GM12878 (cell line): ENCODE data around the gene TNFRSF1B. TPM values are rescaled to one million over a fixed set of nuclear protein-coding genes. Genes with fewer than 3 reads are reported as not detected.
A peak's percentile ranks its signal among the peaks of the same experiment; 100 is the strongest.

ENCODE experiments used
- ATAC-seq: fragments of 200-7000 bp; cut with Tn5 transposase; 3 replicates; pipeline ENCODE4 v1.9.1; 2020; ENCODE audit warnings: mild to moderate bottlenecking, moderate library complexity
- BruUV-seq: library from RNA; stranded (reverse); fragments of 400-500 nt; replicated peaks from 2 replicates; lab custom pipeline; 2021; lab: Mats Ljungman, UMichigan
- CTCF ChIA-PET: fragments of 300-600 bp; sonication (Branson Sonifier 250); formaldehyde crosslinking; extraction: SDS; loops from one replicate; lab custom pipeline; 2021; ENCODE audit warnings: inconsistent platforms; lab: Yijun Ruan, JAX
- POLR2A ChIA-PET: fragments of 350-600 bp; formaldehyde crosslinking; extraction: SDS; loops from one replicate; lab custom pipeline; 2021; ENCODE audit warnings: inconsistent platforms; lab: Charles Lee
- RAD21 ChIA-PET: fragments of 300-600 bp; sonication (Branson Sonifier 250); formaldehyde crosslinking; loops from one replicate; lab custom pipeline; 2023; ENCODE audit warnings: antibody characterized with exemption; ENCODE audit not compliant: unreplicated experiment; lab: Charles Lee
- SMC1A ChIA-PET: fragments of 300-600 bp; sonication (Branson Sonifier 250); formaldehyde crosslinking; loops from one replicate; lab custom pipeline; 2023; ENCODE audit not compliant: unreplicated experiment, uncharacterized antibody; lab: Charles Lee
- DNase-seq: peaks from one replicate; pipeline ENCODE4 v3.0.0-alpha.2; 2011; ENCODE audit warnings: low read depth, low spot score
- FAIRE-seq: peaks from 3 replicates; lab custom pipeline; 2011; peaks lifted over from hg19 to GRCh38; lab: Jason Lieb, UNC
- H2AFZ ChIP-seq: 2 replicates; pipeline ENCODE4 v1.6.0; 2011; ENCODE audit warnings: low read depth, low read length, control low read depth; ENCODE audit not compliant: control insufficient read depth
- H3K27ac ChIP-seq: 2 replicates; pipeline ENCODE4 v1.5.1; 2011; ENCODE audit warnings: control low read depth; ENCODE audit not compliant: control insufficient read depth, insufficient read depth
- H3K27me3 ChIP-seq, 2 experiments: replicated peaks in 1 of 2; 2 replicates each; pipeline versions ENCODE4 v1.6.0 to v1.6.1; 2011; ENCODE audit warnings: low read length in 1 of 2; ENCODE audit not compliant: control insufficient read depth in 2 of 2, insufficient read depth in 2 of 2
- H3K36me3 ChIP-seq, 2 experiments: 2 replicates each; pipeline ENCODE4 v1.5.1; 2011; ENCODE audit warnings: low read length in 1 of 2; ENCODE audit not compliant: control insufficient read depth in 2 of 2, insufficient read depth in 2 of 2
- H3K4me1 ChIP-seq: 2 replicates; pipeline ENCODE4 v1.6.1; 2011; ENCODE audit warnings: mild to moderate bottlenecking, low read length, moderate library complexity, mixed read lengths; ENCODE audit not compliant: control insufficient read depth, insufficient read depth
- H3K4me2 ChIP-seq: 2 replicates; pipeline ENCODE4 v1.6.0; 2011; ENCODE audit warnings: control low read depth; ENCODE audit not compliant: control insufficient read depth, insufficient read depth
- H3K4me3 ChIP-seq: fragments of 200-600 bp; sonication (generic); 2 replicates; pipeline ENCODE4 v1.5.1; 2016
- H3K79me2 ChIP-seq: 2 replicates; pipeline ENCODE4 v1.6.0; 2011; ENCODE audit warnings: low read length; ENCODE audit not compliant: control insufficient read depth, insufficient read depth
- H3K9ac ChIP-seq: 2 replicates; pipeline ENCODE4 v1.8.0; 2011; ENCODE audit warnings: low read length, control low read depth, mixed read lengths; ENCODE audit not compliant: control insufficient read depth, insufficient read depth
- H3K9me3 ChIP-seq: replicated peaks from 3 replicates; pipeline ENCODE4 v1.5.1; 2011; ENCODE audit warnings: mild to moderate bottlenecking, low read length; ENCODE audit not compliant: control insufficient read depth, insufficient read depth
- H4K20me1 ChIP-seq: 2 replicates; pipeline ENCODE4 v1.6.0; 2011; ENCODE audit not compliant: control insufficient read depth, insufficient read depth
- BHLHE40 ChIP-seq, 2 experiments: fragments of 450-650 bp in 1 of 2; IDR thresholded peaks; 2 replicates each; pipeline ENCODE4 v1.6.1; 2011 to 2017; ENCODE audit warnings: low read depth in 2 of 2, borderline replicate concordance in 1 of 2, improper control_type of control experiment in 1 of 2, low read length in 1 of 2, mild to moderate bottlenecking in 1 of 2
- CREB1 ChIP-seq: IDR thresholded peaks from 2 replicates; pipeline ENCODE4 v1.6.1; 2012; ENCODE audit warnings: low read depth, mild to moderate bottlenecking, inconsistent platforms
- ESRRA ChIP-seq: IDR thresholded peaks from 2 replicates; pipeline ENCODE4 v1.6.1; 2012; ENCODE audit warnings: mild to moderate bottlenecking, low read length, improper control_type of control experiment
- FOXM1 ChIP-seq: IDR thresholded peaks from 2 replicates; pipeline ENCODE4 v1.6.1; 2012; ENCODE audit warnings: low read depth, mild to moderate bottlenecking, inconsistent platforms, low read length, moderate library complexity
- HCFC1 ChIP-seq: fragments of 150-350 bp; IDR thresholded peaks from 2 replicates; pipeline ENCODE4 v1.6.1; 2014; ENCODE audit warnings: low read length
- HDAC2 ChIP-seq: fragments of 200-600 bp; sonication (generic); IDR thresholded peaks from 2 replicates; pipeline ENCODE4 v1.6.1; 2017
- IKZF1 ChIP-seq: fragments of 450-650 bp; conservative IDR thresholded peaks from 2 replicates; pipeline ENCODE4 v1.6.1; 2017; ENCODE audit warnings: antibody characterized with exemption, mild to moderate bottlenecking
- JUND ChIP-seq: IDR thresholded peaks from 2 replicates; pipeline ENCODE4 v1.6.1; 2012; ENCODE audit warnings: low read depth, mild to moderate bottlenecking, low read length, improper control_type of control experiment, moderate library complexity
- KAT2A ChIP-seq: conservative IDR thresholded peaks from 2 replicates; pipeline ENCODE4 v1.6.1; 2011; ENCODE audit warnings: low read depth, low read length; ENCODE audit not compliant: control insufficient read depth
- NFIC ChIP-seq: IDR thresholded peaks from 2 replicates; pipeline ENCODE4 v1.6.1; 2012; ENCODE audit warnings: low read depth, mild to moderate bottlenecking, inconsistent platforms, low read length, moderate library complexity
- RB1 ChIP-seq: fragments of 450-650 bp; formaldehyde crosslinking; IDR thresholded peaks from 2 replicates; pipeline ENCODE4 v1.6.1; 2017; ENCODE audit warnings: mild to moderate bottlenecking, borderline replicate concordance
- SIN3A ChIP-seq: IDR thresholded peaks from 2 replicates; pipeline ENCODE4 v1.6.1; 2012; ENCODE audit warnings: low read depth, low read length, improper control_type of control experiment
- SMC3 ChIP-seq: IDR thresholded peaks from 2 replicates; pipeline ENCODE4 v1.6.1; 2011; ENCODE audit warnings: low read length, improper control_type of control experiment, borderline replicate concordance
- SREBF1 ChIP-seq: IDR thresholded peaks from 2 replicates; pipeline ENCODE4 v1.6.1; 2012; ENCODE audit warnings: mild to moderate bottlenecking, low read length
- TCF3 ChIP-seq: IDR thresholded peaks from 2 replicates; pipeline ENCODE4 v1.6.1; 2012; ENCODE audit warnings: low read depth, mild to moderate bottlenecking, low read length, borderline replicate concordance; ENCODE audit not compliant: insufficient read depth
- WGBS: methylation state at CpG from one replicate; pipeline ENCODE4 v1.1.6; 2016; ENCODE audit warnings: low lambda C conversion rate; ENCODE audit not compliant: insufficient replicate concordance, insufficient coverage; ENCODE audit errors: missing lambda C conversion rate; 5-methylcytosine and 5-hydroxymethylcytosine counted together
- in situ Hi-C: fragments of 300-500 bp; cut with MboI; formaldehyde crosslinking; loops from 9 replicates; pipeline ENCODE4 v1.14.3; 2018; ENCODE audit warnings: mixed read lengths
- intact Hi-C: fragments of 100-400 bp; cut with micrococcal nuclease; formaldehyde crosslinking; loops from one replicate; pipeline ENCODE4 v1.14.2; 2022; ENCODE audit not compliant: unreplicated experiment
- polyA plus RNA-seq, 11 experiments: library from polyadenylated mRNA; depleted of rRNA in 4 of 11; unstranded in 6 of 11; stranded (reverse) in 5 of 11; fragments of >200 nt; fragmentation: Nextera tagmentation in 4 of 11; fragmentation: Illumina TruSeq in 1 of 11; extraction: Ambion mirVana in 4 of 11; extraction: Trizol in 1 of 11; gene quantifications; 1 replicate in 1 of 11; 2 replicates in 10 of 11; pipeline versions ENCODE4 v1.2.1 to v1.2.3, GENCODE V29; 2011 to 2016; ENCODE audit warnings: inconsistent platforms in 2 of 11, missing spikeins in 2 of 11, low read depth in 1 of 11
- total RNA-seq, 4 experiments: library from RNA; depleted of rRNA in 3 of 4; stranded (reverse); fragments of >200 nt in 3 of 4; fragmentation: Illumina TruSeq in 1 of 4; extraction: Trizol in 1 of 4; gene quantifications; 2 replicates each; pipeline versions ENCODE4 v1.2.1 to v1.2.3, GENCODE V29; 2013 to 2021
- TF ChIP-seq, protein P1 (sequence below): fragments of 450-650 bp; IDR thresholded peaks from 2 replicates; pipeline ENCODE4 v1.6.1; 2017; ENCODE audit warnings: borderline replicate concordance
- TF ChIP-seq, protein P2 (sequence below): fragments of 450-650 bp; IDR thresholded peaks from 2 replicates; pipeline ENCODE4 v1.6.1; 2016; ENCODE audit warnings: mild to moderate bottlenecking
- TF ChIP-seq, protein P3 (sequence below): fragments of 450-650 bp; IDR thresholded peaks from 2 replicates; pipeline ENCODE4 v1.6.1; 2016; ENCODE audit warnings: mild to moderate bottlenecking
- TF ChIP-seq, protein P4 (sequence below): fragments of 450-650 bp; IDR thresholded peaks from 2 replicates; pipeline ENCODE4 v1.6.1; 2017; ENCODE audit warnings: low read depth, mild to moderate bottlenecking, moderate library complexity

Gene TNFRSF1B
- total and polyA plus RNA-seq, 10 of the 15 experiments (the other 5 are each of a cell fraction or from before 2014, with no cell fraction given) = 10.1 to 87.2 (median 37.3) TPM

DNA sequence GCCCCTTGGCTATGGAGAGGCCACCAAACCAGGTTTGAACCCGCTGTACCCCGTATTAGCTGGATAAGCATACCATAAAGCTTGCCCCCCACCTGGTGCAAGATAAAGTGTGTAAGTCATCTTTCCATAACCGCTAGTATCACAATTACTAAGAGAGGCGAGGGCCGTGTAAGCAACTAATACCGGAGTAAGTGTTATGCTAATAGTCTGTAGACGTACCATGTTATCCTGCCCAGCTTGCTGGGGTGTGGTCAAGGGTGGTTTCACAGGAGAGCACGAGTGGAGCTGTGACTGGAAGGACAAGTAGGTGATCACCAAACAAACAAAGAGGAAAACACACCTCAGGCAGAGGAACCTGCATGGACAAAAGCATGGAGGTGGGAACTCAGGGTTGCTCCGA is 3.6 kb upstream of the TNFRSF1B start:
- in situ Hi-C loops = loop anchor here (25.0 kb wide), 1 partner anchor 1574 kb away; no protein-coding TSS in a partner anchor
- 4% methylated on average over 9 of the region's 9 CpGs for WGBS
- DNase-seq (no peak), FAIRE-seq (peak; percentile 59), ATAC-seq (peak; percentile 33)
- RAD21 ChIA-PET = interaction anchor here (0.9 to 5.1 kb wide), 4 partner anchors 15 to 93 kb away, joined by 3 to 118 read pairs (median 6); no protein-coding TSS in a partner anchor
- SMC1A ChIA-PET = interaction anchor here (0.9 to 20.8 kb wide), 6 partner anchors 9 to 38 kb away, joined by 3 to 347 read pairs (median 4); no protein-coding TSS in a partner anchor
- H3K9ac ChIP-seq = peak overlapping the region; percentile 32; the same call in 1 of the 2 replicates
- no peak overlapping the region for H3K4me3 ChIP-seq
- no peak overlapping the region for H2AFZ ChIP-seq
- H4K20me1 ChIP-seq = no peaks in the 10 kb centered on the region
- POLR2A ChIA-PET = interaction anchor here (0.8 to 5.2 kb wide), 6 partner anchors 9 to 103 kb away, joined by 3 to 166 read pairs (median 4); no protein-coding TSS in a partner anchor
- peak overlapping the region; percentile 28 for H3K4me2 ChIP-seq
- peaks cover 68% of the 10 kb centered on the region for H3K4me1 ChIP-seq
- H3K27me3 ChIP-seq = no peaks in the 10 kb centered on the region
- CTCF ChIA-PET = interaction anchor here (0.5 to 4.1 kb wide), 9 partner anchors 9 to 75 kb away, joined by 3 to 47 read pairs (median 4); no protein-coding TSS in a partner anchor
- intact Hi-C loops = loop anchor here (2.0 to 5.0 kb wide), 3 partner anchors 14 to 116 kb away; no protein-coding TSS in a partner anchor
- BruUV-seq = no TSS peak
- peak overlapping the region; percentile 89 for H3K27ac ChIP-seq
- peaks cover 16% of the 10 kb centered on the region for H3K79me2 ChIP-seq
- H3K9me3 ChIP-seq = no peaks in the 10 kb centered on the region
- H3K36me3 ChIP-seq = no peaks in the 10 kb centered on the region
- TF ChIP-seq JUND (0 out of 2 replicates have a peak, but pooled peaks have one; percentile 21), HDAC2 (no peak), ESRRA (no peak), RB1 (no peak), SMC3 (no peak), BHLHE40 (IDR thresholded peaks at IDR 0.05; ENCODE audit: borderline replicate concordance in 1 of 2, low read depth in 2 of 2, low read length in 1 of 2) (peak in 1 of 2 experiments; percentile 71; a peak in 1 of 4 replicates), FOXM1 (peak; percentile 35; the same call in 1 of the 2 replicates), HCFC1 (no peak), CREB1 (peak; percentile 39; the same call in 1 of the 2 replicates), SIN3A (no peak), IKZF1 (peak; percentile 51; the same call in 1 of the 2 replicates), TCF3 (peak; percentile 42; the same call in 1 of the 2 replicates), KAT2A (no peak), SREBF1 (no peak), NFIC (peak; percentile 36; the same call in 1 of the 2 replicates)
- TF ChIP-seq, protein P1, sequence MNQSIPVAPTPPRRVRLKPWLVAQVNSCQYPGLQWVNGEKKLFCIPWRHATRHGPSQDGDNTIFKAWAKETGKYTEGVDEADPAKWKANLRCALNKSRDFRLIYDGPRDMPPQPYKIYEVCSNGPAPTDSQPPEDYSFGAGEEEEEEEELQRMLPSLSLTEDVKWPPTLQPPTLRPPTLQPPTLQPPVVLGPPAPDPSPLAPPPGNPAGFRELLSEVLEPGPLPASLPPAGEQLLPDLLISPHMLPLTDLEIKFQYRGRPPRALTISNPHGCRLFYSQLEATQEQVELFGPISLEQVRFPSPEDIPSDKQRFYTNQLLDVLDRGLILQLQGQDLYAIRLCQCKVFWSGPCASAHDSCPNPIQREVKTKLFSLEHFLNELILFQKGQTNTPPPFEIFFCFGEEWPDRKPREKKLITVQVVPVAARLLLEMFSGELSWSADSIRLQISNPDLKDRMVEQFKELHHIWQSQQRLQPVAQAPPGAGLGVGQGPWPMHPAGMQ = no peak
- TF ChIP-seq, protein P2, sequence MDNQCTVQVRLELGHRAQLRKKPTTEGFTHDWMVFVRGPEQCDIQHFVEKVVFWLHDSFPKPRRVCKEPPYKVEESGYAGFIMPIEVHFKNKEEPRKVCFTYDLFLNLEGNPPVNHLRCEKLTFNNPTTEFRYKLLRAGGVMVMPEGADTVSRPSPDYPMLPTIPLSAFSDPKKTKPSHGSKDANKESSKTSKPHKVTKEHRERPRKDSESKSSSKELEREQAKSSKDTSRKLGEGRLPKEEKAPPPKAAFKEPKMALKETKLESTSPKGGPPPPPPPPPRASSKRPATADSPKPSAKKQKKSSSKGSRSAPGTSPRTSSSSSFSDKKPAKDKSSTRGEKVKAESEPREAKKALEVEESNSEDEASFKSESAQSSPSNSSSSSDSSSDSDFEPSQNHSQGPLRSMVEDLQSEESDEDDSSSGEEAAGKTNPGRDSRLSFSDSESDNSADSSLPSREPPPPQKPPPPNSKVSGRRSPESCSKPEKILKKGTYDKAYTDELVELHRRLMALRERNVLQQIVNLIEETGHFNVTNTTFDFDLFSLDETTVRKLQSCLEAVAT = no peak
- TF ChIP-seq, protein P3, sequence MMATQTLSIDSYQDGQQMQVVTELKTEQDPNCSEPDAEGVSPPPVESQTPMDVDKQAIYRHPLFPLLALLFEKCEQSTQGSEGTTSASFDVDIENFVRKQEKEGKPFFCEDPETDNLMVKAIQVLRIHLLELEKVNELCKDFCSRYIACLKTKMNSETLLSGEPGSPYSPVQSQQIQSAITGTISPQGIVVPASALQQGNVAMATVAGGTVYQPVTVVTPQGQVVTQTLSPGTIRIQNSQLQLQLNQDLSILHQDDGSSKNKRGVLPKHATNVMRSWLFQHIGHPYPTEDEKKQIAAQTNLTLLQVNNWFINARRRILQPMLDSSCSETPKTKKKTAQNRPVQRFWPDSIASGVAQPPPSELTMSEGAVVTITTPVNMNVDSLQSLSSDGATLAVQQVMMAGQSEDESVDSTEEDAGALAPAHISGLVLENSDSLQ = no peak
- TF ChIP-seq, protein P4, sequence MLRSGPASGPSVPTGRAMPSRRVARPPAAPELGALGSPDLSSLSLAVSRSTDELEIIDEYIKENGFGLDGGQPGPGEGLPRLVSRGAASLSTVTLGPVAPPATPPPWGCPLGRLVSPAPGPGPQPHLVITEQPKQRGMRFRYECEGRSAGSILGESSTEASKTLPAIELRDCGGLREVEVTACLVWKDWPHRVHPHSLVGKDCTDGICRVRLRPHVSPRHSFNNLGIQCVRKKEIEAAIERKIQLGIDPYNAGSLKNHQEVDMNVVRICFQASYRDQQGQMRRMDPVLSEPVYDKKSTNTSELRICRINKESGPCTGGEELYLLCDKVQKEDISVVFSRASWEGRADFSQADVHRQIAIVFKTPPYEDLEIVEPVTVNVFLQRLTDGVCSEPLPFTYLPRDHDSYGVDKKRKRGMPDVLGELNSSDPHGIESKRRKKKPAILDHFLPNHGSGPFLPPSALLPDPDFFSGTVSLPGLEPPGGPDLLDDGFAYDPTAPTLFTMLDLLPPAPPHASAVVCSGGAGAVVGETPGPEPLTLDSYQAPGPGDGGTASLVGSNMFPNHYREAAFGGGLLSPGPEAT = peak; percentile 66
